ENCODE results near the gene TPPP3.

DNA sequence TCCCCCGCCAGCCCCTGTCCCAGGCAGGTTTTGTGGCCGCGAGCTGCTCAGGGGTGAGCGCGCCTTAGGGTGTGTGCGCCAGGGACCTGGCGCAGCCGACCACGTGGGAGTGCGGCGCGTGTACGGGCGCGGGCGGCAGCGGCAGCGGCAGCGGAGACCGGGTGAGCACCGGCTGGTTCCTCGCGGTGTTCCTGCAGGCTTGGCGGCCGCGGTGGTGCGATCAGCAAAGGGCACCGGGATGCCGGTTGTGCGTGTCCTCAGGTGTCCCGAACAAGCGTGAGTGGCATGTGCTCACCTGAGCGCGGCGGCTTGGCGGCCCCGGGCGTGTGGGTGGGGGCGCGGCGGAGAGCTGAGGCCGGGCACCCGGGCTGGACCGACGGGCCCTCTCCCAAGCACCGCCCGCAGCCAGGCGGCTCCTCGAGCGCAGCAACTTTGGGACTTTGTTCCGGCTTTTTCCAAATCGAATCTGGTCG lies 37.2 kb upstream of the TPPP3 start:
- TF ChIP-seq YY1 (IDR thresholded peaks at IDR 0.05; ENCODE audit: low read depth) (no peak), TEAD4 (IDR thresholded peaks at IDR 0.05) (no peak), CREB1 (IDR thresholded peaks at IDR 0.05; ENCODE audit: low read depth) (no peak), FOXM1 (IDR thresholded peaks at IDR 0.05; ENCODE audit: borderline replicate concordance, low read depth) (no peak), TAF1 (IDR thresholded peaks at IDR 0.05; ENCODE audit: low read depth) (peak; percentile 31; the same call in 1 of the 2 replicates), EP300 (IDR thresholded peaks at IDR 0.05; ENCODE audit: borderline replicate concordance) (no peak), RAD21 (IDR thresholded peaks at IDR 0.05; ENCODE audit: low read depth) (no peak), ZBTB7A (IDR thresholded peaks at IDR 0.05; ENCODE audit: low read depth) (no peak), EGR1 (IDR thresholded peaks at IDR 0.05) (peak; percentile 30; the same call in 1 of the 2 replicates)
- TF ChIP-seq, protein P1, sequence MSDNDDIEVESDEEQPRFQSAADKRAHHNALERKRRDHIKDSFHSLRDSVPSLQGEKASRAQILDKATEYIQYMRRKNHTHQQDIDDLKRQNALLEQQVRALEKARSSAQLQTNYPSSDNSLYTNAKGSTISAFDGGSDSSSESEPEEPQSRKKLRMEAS (IDR thresholded peaks at IDR 0.05) = peak; percentile 93

Data from Ishikawa (cell line).